Esophagus squamous epithelium (tissue), 5 donors: Measurements from ENCODE around the gene C1orf74. TPM values are rescaled to one million over a fixed set of nuclear protein-coding genes. Genes with fewer than 3 reads are reported as not detected.

Source experiments
- DNase-seq: peaks from one replicate; lab custom pipeline; 2025; lab: John Stamatoyannopoulos, UW
- H3K27ac ChIP-seq, 4 donors: fragments of 200-600 bp; sonication (generic); one replicate each; pipeline ENCODE4 v1.5.1; 2016 to 2019; ENCODE audit warnings: mild to moderate bottlenecking in 1 of 4
- H3K27me3 ChIP-seq, 4 donors: fragments of 200-600 bp; sonication (generic); 1 replicate in 3 of 4; 2 replicates in 1 of 4; pipeline versions ENCODE4 v1.5.1 to v1.6.0; 2017 to 2021; ENCODE audit warnings: antibody characterized with exemption in 1 of 4
- H3K36me3 ChIP-seq, 3 donors: fragments of 200-600 bp; sonication (generic); one replicate each; pipeline ENCODE4 v1.5.1; 2016 to 2019
- H3K4me1 ChIP-seq, 3 donors: fragments of 200-600 bp; sonication (generic); one replicate each; pipeline ENCODE4 v1.5.1; 2017 to 2019
- H3K4me3 ChIP-seq, 4 donors: fragments of 200-600 bp; sonication (generic); 1 replicate in 3 of 4; 2 replicates in 1 of 4; pipeline ENCODE4 v1.5.1; 2016 to 2019; ENCODE audit warnings: mild to moderate bottlenecking in 2 of 4, moderate library complexity in 1 of 4
- H3K9me3 ChIP-seq, 3 donors: fragments of 200-600 bp; sonication (generic); one replicate each; pipeline ENCODE4 v1.5.1; 2016 to 2019
- POLR2A ChIP-seq, 4 donors: fragments of 450-650 bp; IDR thresholded peaks; one replicate each; pipeline ENCODE4 v1.6.1; 2017; ENCODE audit warnings: antibody characterized with exemption in 4 of 4, mild to moderate bottlenecking in 4 of 4, moderate library complexity in 3 of 4
- WGBS, 2 donors: methylation state at CpG; one replicate each; pipeline ENCODE4 v1.1.5; 2018; 5-methylcytosine and 5-hydroxymethylcytosine counted together
- intact Hi-C: fragments of 100-400 bp; cut with DNase I; formaldehyde crosslinking; loops from one replicate; pipeline ENCODE4 v1.15.0; 2022
- total RNA-seq, 4 donors: library from RNA; depleted of rRNA; stranded (reverse); fragments of >200 nt; gene quantifications; one replicate each; pipeline ENCODE4 v1.1.0, GENCODE V29; 2016
- TF ChIP-seq, protein P1 (sequence below), 6 experiments: fragments of 450-650 bp in 4 of 6; fragments of 200-600 bp in 2 of 6; sonication (generic) in 2 of 6; IDR thresholded peaks; one replicate each; pipeline ENCODE4 v1.5.1; 2016 to 2019; ENCODE audit warnings: antibody characterized with exemption in 6 of 6, mild to moderate bottlenecking in 4 of 6, moderate library complexity in 4 of 6
- donor health status: DM: yes; HTN: yes; CAD: no.

Gene C1orf74
- total RNA-seq, 4 donors from 2014 or later: 2.9 to 6.2 (median 4.1) TPM

DNA sequence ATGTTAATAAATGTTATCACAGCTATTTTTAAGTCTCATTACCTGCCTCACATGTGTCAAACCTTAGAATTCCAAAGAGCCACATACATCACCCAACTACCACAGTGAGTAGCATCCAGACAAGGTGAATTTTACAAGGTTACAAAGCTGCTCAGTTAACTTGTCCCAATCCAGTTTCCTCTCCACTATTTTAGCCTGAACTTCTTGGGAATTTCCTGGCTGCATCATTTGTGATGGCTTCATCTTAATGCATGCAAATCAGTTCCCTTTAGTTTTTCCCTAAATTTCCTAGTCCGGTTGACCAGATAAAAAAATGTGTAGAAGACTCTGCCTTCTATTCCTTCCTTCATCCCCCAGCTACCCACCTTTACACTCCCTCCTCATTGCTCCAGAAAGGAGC is 29.1 kb downstream of the C1orf74 start:
- Histone ChIP-seq H3K4me1 (no peaks in the 10 kb centered on the region), H3K27ac (peak overlapping the region in 2 of 4 donors; percentile 36 to 45), H3K4me3 (no peak overlapping the region), H3K36me3 (no peaks in the 10 kb centered on the region), H3K27me3 (no peaks in the 10 kb centered on the region), H3K9me3 (no peaks in the 10 kb centered on the region)
- intact Hi-C loops: no loop called here
- 69 to 70% methylated on average over 1 of the region's 1 CpG for WGBS, 2 donors
- TF ChIP-seq, protein P1, sequence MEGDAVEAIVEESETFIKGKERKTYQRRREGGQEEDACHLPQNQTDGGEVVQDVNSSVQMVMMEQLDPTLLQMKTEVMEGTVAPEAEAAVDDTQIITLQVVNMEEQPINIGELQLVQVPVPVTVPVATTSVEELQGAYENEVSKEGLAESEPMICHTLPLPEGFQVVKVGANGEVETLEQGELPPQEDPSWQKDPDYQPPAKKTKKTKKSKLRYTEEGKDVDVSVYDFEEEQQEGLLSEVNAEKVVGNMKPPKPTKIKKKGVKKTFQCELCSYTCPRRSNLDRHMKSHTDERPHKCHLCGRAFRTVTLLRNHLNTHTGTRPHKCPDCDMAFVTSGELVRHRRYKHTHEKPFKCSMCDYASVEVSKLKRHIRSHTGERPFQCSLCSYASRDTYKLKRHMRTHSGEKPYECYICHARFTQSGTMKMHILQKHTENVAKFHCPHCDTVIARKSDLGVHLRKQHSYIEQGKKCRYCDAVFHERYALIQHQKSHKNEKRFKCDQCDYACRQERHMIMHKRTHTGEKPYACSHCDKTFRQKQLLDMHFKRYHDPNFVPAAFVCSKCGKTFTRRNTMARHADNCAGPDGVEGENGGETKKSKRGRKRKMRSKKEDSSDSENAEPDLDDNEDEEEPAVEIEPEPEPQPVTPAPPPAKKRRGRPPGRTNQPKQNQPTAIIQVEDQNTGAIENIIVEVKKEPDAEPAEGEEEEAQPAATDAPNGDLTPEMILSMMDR (IDR thresholded peaks at IDR 0.05): no peak
- TF ChIP-seq POLR2A (IDR thresholded peaks at IDR 0.05): no peak
- no peak for DNase-seq

DNA sequence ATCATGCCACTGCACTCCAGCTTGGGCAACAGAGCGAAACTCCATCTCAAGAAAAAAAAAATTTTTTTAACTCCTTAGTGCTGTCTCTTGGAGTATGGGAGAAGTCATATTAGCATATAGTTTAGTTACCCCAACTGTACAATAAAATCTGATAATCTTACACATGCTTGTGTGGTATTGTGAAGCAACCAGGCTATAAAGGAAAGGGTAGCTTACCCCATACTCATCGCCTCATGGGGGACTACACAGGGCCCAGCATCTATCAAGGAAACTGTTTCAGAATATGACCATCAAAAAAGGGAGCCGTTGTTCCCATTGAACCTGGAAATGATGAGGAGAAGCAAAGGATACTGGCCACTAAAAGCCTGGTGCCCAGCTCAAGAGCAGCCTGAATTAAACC is 31.5 kb downstream of the C1orf74 start:
- no peak for DNase-seq
- Histone ChIP-seq H3K4me1 (peaks cover 0 to 8% (median 4%) of the 10 kb centered on the region in 3 donors), H3K9me3 (no peaks in the 10 kb centered on the region), H3K36me3 (no peaks in the 10 kb centered on the region), H3K4me3 (no peak overlapping the region), H3K27ac (no peak overlapping the region), H3K27me3 (no peaks in the 10 kb centered on the region)
- intact Hi-C loops: no loop called here
- 71 to 84% methylated on average over 3 of the region's 3 CpGs for WGBS, 2 donors
- TF ChIP-seq, protein P1 (IDR thresholded peaks at IDR 0.05): no peak
- TF ChIP-seq POLR2A (IDR thresholded peaks at IDR 0.05): no peak

DNA sequence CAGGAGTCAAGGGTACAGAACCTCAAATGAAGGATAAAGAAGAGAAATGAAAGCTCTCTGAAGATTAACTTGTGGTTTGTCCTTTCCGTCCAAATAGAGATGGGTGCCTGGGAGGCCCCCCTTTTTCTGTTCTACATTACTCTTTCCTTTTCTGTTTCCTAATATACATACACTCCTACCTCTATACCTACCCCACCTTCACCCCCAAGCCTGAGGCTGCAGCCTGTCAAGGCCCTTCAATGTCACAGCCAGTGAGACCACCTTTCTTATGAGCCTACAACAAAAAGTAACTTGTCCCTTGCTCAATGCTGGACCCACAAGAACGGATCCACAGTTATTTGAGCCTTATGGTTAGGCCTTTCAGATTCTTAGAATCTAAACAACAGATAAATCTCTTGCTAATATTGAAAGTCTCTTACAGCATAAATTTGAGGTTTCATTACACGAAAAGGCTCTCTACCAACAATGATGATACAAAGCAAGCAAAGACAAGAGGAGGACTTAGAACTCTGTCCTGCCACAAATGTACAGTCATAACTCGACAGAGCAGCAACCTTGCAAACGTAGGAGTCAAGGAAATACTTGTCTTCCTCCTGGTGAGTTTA is 32.6 kb downstream of the C1orf74 start:
- TF ChIP-seq, protein P1 (IDR thresholded peaks at IDR 0.05): no peak
- no peak for TF ChIP-seq POLR2A (IDR thresholded peaks at IDR 0.05)
- Histone ChIP-seq H3K9me3 (no peaks in the 10 kb centered on the region), H3K4me3 (no peak overlapping the region), H3K27ac (peak overlapping the region in 1 of 4 donors; percentile 0), H3K27me3 (no peaks in the 10 kb centered on the region), H3K4me1 (peaks cover 4 to 19% (median 10%) of the 10 kb centered on the region in 3 donors), H3K36me3 (no peaks in the 10 kb centered on the region)
- no peak for DNase-seq
- intact Hi-C loops: no loop called here
- WGBS, 2 donors: 46 to 47% methylated on average over 5 of the region's 5 CpGs

DNA sequence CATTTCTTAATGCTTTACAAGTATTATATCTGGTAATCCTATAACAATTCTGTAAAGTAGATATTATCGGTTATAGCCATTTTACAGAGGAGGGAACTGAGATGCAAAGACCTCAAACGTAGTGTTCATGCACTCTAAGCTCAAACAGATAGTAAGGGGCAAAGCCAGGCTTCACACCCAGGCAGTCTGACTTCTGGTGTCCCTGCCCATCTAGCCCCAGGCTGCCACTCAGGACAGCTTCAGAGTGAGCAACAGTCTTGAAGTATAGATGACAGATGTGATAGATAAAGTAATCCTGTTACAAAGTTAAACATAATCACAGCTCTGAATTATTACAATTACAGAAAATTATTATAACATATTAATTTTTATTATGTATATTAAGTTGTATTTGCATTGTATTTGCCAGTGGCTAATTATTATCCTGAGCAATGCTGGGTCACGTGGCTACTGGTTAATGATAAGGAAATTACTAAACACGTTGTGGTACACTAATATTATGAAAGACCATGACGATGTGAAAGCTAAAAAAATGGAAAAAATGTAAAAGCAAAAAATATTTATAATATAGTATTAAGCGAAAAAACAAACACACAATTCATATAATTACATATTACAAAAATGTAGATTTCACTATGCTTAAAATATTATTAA is 34.6 kb downstream of the C1orf74 start:
- Histone ChIP-seq H3K4me1 (peaks cover 4 to 25% (median 10%) of the 10 kb centered on the region in 3 donors), H3K9me3 (no peaks in the 10 kb centered on the region), H3K36me3 (no peaks in the 10 kb centered on the region), H3K27ac (no peak overlapping the region), H3K4me3 (no peak overlapping the region), H3K27me3 (no peaks in the 10 kb centered on the region)
- intact Hi-C loops: loop anchor here (5.0 kb wide), 1 partner anchor 52 kb away; no protein-coding TSS in a partner anchor
- whole genome bisulfite sequencing, 2 donors: 56 to 57% methylated on average over 6 of the region's 6 CpGs
- DNase-seq: no peak
- TF ChIP-seq, protein P1 (IDR thresholded peaks at IDR 0.05): no peak
- TF ChIP-seq POLR2A (IDR thresholded peaks at IDR 0.05): no peak

DNA sequence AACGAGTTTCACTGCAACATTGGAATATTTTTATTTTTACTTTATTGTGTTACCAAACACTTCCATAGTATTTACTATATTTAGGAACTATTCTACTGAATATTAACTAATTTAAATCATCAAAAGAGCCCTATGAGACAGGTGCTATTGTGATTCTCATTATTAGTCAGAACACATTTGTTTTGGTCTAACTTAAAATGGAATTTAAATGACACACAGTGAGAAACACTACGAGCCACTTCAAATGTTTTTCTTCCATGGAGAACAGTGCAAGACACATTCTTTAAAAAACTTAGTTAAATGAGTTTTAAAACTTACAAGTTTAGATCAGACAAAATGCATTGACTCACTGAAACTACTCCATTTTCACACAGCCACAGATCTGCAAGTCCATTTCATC is 35.2 kb downstream of the C1orf74 start:
- TF ChIP-seq, protein P1 (IDR thresholded peaks at IDR 0.05): no peak
- TF ChIP-seq POLR2A (IDR thresholded peaks at IDR 0.05): no peak
- WGBS, 2 donors: 43 to 48% methylated on average over 2 of the region's 2 CpGs
- DNase-seq: no peak
- intact Hi-C loops: loop anchor here (5.0 kb wide), 1 partner anchor 52 kb away; no protein-coding TSS in a partner anchor
- no peaks in the 10 kb centered on the region for H3K27me3 ChIP-seq
- H3K36me3 ChIP-seq: no peaks in the 10 kb centered on the region
- peaks cover 4 to 27% (median 10%) of the 10 kb centered on the region in 3 donors for H3K4me1 ChIP-seq
- no peaks in the 10 kb centered on the region for H3K9me3 ChIP-seq
- no peak overlapping the region for H3K27ac ChIP-seq
- no peak overlapping the region for H3K4me3 ChIP-seq
